Stimulated activated CD4-positive, alpha-beta T cell treated with anti-CD3 and anti-CD28 coated beads, TNF-alpha, amount 100 ng/mL, for 4 hours (primary cell): Measurements from ENCODE around the gene NUBP2.

Experiments
- DNase-seq, 3 experiments: peaks; one replicate each; pipeline ENCODE4 v3.0.0-alpha.2; 2020; ENCODE audit warnings: low read depth in 3 of 3

Gene NUBP2

GRCh38 chr16:1825864-1826690 lies 43.3 kb downstream of the NUBP2 start:
- DNase-seq: peak; percentile 23 to 52 (median 32)

GRCh38 chr16:1826691-1827573 lies 44.2 kb downstream of the NUBP2 start, which contains the start of the genes FAHD1 and HAGH:
Gene FAHD1 (plus strand): TSS chr16:1827206. CDS start chr16:1827239, 33 bp downstream.
Gene HAGH (minus strand): TSS chr16:1826825. CDS start chr16:1826787, 38 bp downstream.
- peak; percentile 80 to 89 (median 81) for DNase-seq

- no peak for DNase-seq
These were observed 46.1 kb downstream of the NUBP2 start for GRCh38 chr16:1828645-1829410.

- DNase-seq: no peak
These were observed 47.5 kb downstream of the NUBP2 start for GRCh38 chr16:1830213-1830612.

GRCh38 chr16:1831186-1832075 lies 48.7 kb downstream of the NUBP2 start:
- DNase-seq: no peak

GRCh38 chr16:1832838-1833454 lies 50.2 kb downstream of the NUBP2 start:
- no peak for DNase-seq

GRCh38 chr16:1834096-1834495 lies 51.3 kb downstream of the NUBP2 start:
- DNase-seq: no peak
